PC-3 (cell line): Measurements from ENCODE around the gene ST6GALNAC5. TPM values are rescaled to one million over a fixed set of nuclear protein-coding genes. Genes with fewer than 3 reads are reported as not detected.

Experiments used
- ATAC-seq: fragments of 200-7000 bp; cut with Tn5 transposase; 2 replicates; pipeline ENCODE4 v1.9.1; 2020; ENCODE audit warnings: mild to moderate bottlenecking, moderate library complexity
- BruUV-seq: library from RNA; stranded (reverse); fragments of 400-500 nt; replicated peaks from 2 replicates; lab custom pipeline; 2021; lab: Mats Ljungman, UMichigan
- CTCF ChIA-PET: fragments of 300-600 bp; sonication (Branson Sonifier 250); formaldehyde crosslinking; loops from one replicate; lab custom pipeline; 2022; ENCODE audit warnings: antibody characterized with exemption; lab: Charles Lee
- POLR2A ChIA-PET: fragments of 300-600 bp; sonication (Branson Sonifier 250); formaldehyde crosslinking; loops from one replicate; lab custom pipeline; 2022; ENCODE audit warnings: antibody characterized with exemption; ENCODE audit not compliant: unreplicated experiment; lab: Charles Lee
- DNase-seq: peaks from one replicate; pipeline ENCODE4 v3.0.0-alpha.2; 2015
- H2AFZ ChIP-seq: fragments of 300-600 bp; sonication (generic); 2 replicates; pipeline ENCODE4 v1.6.0; 2016; ENCODE audit warnings: antibody characterized with exemption, low read length
- H3F3A ChIP-seq: fragments of 300-600 bp; sonication (generic); one replicate; pipeline ENCODE4 v1.6.0; 2017; ENCODE audit warnings: antibody characterized with exemption, low read length, control low read depth, mild to moderate bottlenecking; ENCODE audit not compliant: unreplicated experiment
- H3K27ac ChIP-seq: fragments of 300-600 bp; sonication (generic); 2 replicates; pipeline ENCODE4 v1.5.1; 2016; ENCODE audit warnings: mild to moderate bottlenecking, low read length
- H3K27me3 ChIP-seq: fragments of 300-600 bp; sonication (generic); 2 replicates; pipeline ENCODE4 v1.6.1; 2016; ENCODE audit warnings: low read length, mixed read lengths
- H3K36me3 ChIP-seq: fragments of 300-600 bp; sonication (generic); 2 replicates; pipeline ENCODE4 v1.6.1; 2016; ENCODE audit warnings: low read depth, mixed run types, low read length, mixed read lengths
- H3K4me1 ChIP-seq: fragments of 300-600 bp; sonication (generic); 2 replicates; pipeline ENCODE4 v1.5.1; 2016; ENCODE audit warnings: low read length; ENCODE audit not compliant: insufficient read depth
- H3K4me2 ChIP-seq: fragments of 300-600 bp; sonication (generic); 2 replicates; pipeline ENCODE4 v1.6.0; 2016; ENCODE audit warnings: low read length
- H3K4me3 ChIP-seq: fragments of 300-600 bp; sonication (generic); 2 replicates; pipeline ENCODE4 v1.5.1; 2016; ENCODE audit warnings: mild to moderate bottlenecking, low read length, mixed read lengths
- H3K79me2 ChIP-seq: fragments of 300-600 bp; sonication (generic); 2 replicates; pipeline ENCODE4 v1.6.1; 2017; ENCODE audit warnings: low read length, mixed read lengths
- H3K9ac ChIP-seq: fragments of 300-600 bp; sonication (generic); 2 replicates; pipeline ENCODE4 v1.6.0; 2016; ENCODE audit warnings: mild to moderate bottlenecking, low read length
- H3K9me2 ChIP-seq: fragments of 300-600 bp; sonication (generic); replicated peaks from 2 replicates; pipeline ENCODE4 v1.6.1; 2016; ENCODE audit warnings: mixed run types, low read length, mixed read lengths
- H3K9me3 ChIP-seq: fragments of 300-600 bp; sonication (generic); 2 replicates; pipeline ENCODE4 v1.6.1; 2016; ENCODE audit warnings: low read length, mixed read lengths
- H4K20me1 ChIP-seq: fragments of 300-600 bp; sonication (generic); 2 replicates; pipeline ENCODE4 v1.6.1; 2016; ENCODE audit warnings: low read length, mixed read lengths
- EZH2 ChIP-seq: fragments of 300-600 bp; sonication (generic); IDR thresholded peaks from one replicate; pipeline ENCODE4 v1.6.1; 2017; ENCODE audit warnings: antibody characterized with exemption, mild to moderate bottlenecking, low read length; ENCODE audit not compliant: unreplicated experiment
- EZH2phosphoT487 ChIP-seq: fragments of 300-600 bp; sonication (generic); IDR thresholded peaks from 2 replicates; pipeline ENCODE4 v1.6.1; 2018; ENCODE audit warnings: mild to moderate bottlenecking, antibody characterized with exemption, low read length, borderline replicate concordance
- intact Hi-C: fragments of 100-400 bp; cut with micrococcal nuclease; formaldehyde crosslinking; loops from 2 replicates; pipeline ENCODE4 v1.9.0; 2023
- total RNA-seq: library from RNA; depleted of rRNA; stranded (reverse); fragments of >200 nt; gene quantifications from 2 replicates; pipeline ENCODE4 v1.2.3, GENCODE V29; 2014
- TF ChIP-seq, protein P1 (sequence below): fragments of 300-600 bp; sonication (generic); conservative IDR thresholded peaks from 2 replicates; pipeline ENCODE4 v1.5.1; 2017; ENCODE audit warnings: antibody characterized with exemption, low read depth, mild to moderate bottlenecking, low read length

The ST6GALNAC5 gene
- total RNA-seq, 1 experiment from 2014 or later, result 0.36 TPM

DNA sequence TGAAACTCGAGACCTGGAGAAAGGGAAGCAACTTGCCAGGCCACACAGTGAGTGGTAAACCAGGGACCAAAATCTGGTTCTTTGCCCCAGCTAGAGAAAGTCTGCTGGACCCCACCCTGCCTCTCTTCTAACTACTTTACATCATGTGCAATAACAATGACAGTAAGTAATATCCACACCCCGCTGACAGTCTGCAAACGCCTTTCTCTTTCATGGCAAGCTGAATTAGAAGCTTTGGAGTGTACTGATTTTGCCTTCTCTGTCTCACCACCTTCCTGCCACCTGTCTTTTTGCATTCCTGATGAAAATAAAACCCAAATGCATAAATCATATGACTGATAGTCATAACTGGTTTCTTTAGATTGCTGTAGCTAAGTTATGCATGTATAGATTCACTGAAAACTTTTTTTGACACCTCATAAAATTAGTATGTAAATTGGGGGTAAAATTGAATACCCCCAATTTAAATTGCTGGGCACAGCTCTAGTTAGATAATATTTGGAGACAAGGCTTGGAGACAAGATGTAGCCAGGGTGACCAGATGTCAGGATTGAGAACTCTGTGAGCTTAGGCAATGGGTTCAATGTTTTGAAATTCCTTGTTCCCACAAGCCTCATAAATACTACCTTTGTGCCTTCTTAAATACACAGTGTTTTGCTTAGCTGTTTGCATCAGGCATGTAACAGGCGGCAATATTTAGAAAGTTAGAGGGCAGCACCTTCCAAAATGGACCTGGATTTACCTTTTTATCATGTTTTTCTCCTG lies 73.5 kb downstream of the ST6GALNAC5 start:
- no TSS peak for BruUV-seq
- H3K4me3 ChIP-seq, result no peak overlapping the region
- CTCF ChIA-PET, result no interaction called here
- DNase-seq (no peak), ATAC-seq (no peak)
- no peak overlapping the region for H2AFZ ChIP-seq
- POLR2A ChIA-PET, result interaction anchor here (0.7 kb wide), 1 partner anchor 997 kb away, joined by 3 read pairs; no protein-coding TSS in a partner anchor
- no peak overlapping the region for H3K4me2 ChIP-seq
- H3K4me1 ChIP-seq, result no peaks in the 10 kb centered on the region
- H3F3A ChIP-seq, result no peaks in the 10 kb centered on the region
- no peaks in the 10 kb centered on the region for H3K36me3 ChIP-seq
- H3K27ac ChIP-seq, result no peak overlapping the region
- H3K9me3 ChIP-seq, result no peaks in the 10 kb centered on the region
- no peaks in the 10 kb centered on the region for H3K27me3 ChIP-seq
- intact Hi-C loops, result no loop called here
- TF ChIP-seq EZH2 (no peak), EZH2phosphoT487 (no peak)
- TF ChIP-seq, protein P1, sequence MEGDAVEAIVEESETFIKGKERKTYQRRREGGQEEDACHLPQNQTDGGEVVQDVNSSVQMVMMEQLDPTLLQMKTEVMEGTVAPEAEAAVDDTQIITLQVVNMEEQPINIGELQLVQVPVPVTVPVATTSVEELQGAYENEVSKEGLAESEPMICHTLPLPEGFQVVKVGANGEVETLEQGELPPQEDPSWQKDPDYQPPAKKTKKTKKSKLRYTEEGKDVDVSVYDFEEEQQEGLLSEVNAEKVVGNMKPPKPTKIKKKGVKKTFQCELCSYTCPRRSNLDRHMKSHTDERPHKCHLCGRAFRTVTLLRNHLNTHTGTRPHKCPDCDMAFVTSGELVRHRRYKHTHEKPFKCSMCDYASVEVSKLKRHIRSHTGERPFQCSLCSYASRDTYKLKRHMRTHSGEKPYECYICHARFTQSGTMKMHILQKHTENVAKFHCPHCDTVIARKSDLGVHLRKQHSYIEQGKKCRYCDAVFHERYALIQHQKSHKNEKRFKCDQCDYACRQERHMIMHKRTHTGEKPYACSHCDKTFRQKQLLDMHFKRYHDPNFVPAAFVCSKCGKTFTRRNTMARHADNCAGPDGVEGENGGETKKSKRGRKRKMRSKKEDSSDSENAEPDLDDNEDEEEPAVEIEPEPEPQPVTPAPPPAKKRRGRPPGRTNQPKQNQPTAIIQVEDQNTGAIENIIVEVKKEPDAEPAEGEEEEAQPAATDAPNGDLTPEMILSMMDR, result no peak
- H4K20me1 ChIP-seq, result no peaks in the 10 kb centered on the region
- no peaks in the 10 kb centered on the region for H3K79me2 ChIP-seq
- H3K9me2 ChIP-seq, result no peaks in the 10 kb centered on the region
- no peak overlapping the region for H3K9ac ChIP-seq

DNA sequence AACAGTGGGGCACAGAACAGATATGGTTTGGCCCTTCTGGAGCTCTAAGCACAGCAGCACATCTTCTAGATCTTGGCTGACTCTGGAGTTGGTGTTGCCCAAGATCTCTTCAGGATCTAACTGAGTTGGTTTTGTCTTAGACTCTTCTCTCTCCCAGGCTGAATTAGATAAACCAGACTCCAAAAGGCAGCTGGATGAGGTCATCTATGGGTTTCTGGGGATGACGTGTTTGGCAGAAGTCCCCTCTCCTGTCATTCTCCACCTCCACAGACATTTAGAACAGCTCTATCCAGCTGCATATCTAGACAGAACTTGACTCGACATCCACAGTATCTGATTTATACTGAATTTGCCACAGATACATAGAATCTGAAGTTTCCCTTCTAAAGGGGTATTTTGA lies 75.3 kb downstream of the ST6GALNAC5 start:
- Histone ChIP-seq H4K20me1 (no peaks in the 10 kb centered on the region), H3K9me2 (no peaks in the 10 kb centered on the region), H3K27ac (no peak overlapping the region), H3K79me2 (no peaks in the 10 kb centered on the region), H3K36me3 (no peaks in the 10 kb centered on the region), H3K9me3 (no peaks in the 10 kb centered on the region), H3K9ac (no peak overlapping the region), H3K4me1 (no peaks in the 10 kb centered on the region), H3K4me2 (no peak overlapping the region), H3F3A (no peaks in the 10 kb centered on the region), H3K4me3 (no peak overlapping the region), H2AFZ (no peak overlapping the region), H3K27me3 (no peaks in the 10 kb centered on the region)
- no TSS peak for BruUV-seq
- ATAC-seq (no peak), DNase-seq (no peak)
- TF ChIP-seq, protein P1, result no peak
- TF ChIP-seq EZH2, result no peak
- no peak for TF ChIP-seq EZH2phosphoT487
- ChIA-PET POLR2A (no interaction called here), CTCF (no interaction called here)
- intact Hi-C loops, result no loop called here

DNA sequence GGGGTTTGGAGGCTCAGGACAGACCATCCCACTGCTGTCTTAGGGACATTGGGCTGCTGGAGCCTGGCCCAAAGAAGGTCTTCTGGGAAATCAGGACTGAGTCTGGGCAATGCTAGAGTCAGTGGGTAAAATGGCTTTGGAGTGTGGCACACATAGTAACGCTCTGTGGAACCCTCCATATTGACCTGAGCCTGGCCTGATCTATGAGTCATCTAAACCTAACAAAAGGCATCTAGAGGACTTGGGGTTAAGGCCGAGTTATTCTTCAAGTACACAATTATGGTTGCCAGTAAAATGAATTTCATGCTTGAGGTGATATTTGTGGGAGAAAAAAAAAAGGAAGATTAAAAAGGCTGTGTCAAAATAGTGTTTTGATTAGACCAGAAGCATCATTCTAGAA lies 77.7 kb downstream of the ST6GALNAC5 start:
- Histone ChIP-seq H3K9me3 (no peaks in the 10 kb centered on the region), H3K9me2 (no peaks in the 10 kb centered on the region), H3K36me3 (no peaks in the 10 kb centered on the region), H3K27me3 (no peaks in the 10 kb centered on the region), H3K9ac (no peak overlapping the region), H3K4me2 (no peak overlapping the region), H3K27ac (no peak overlapping the region), H3K4me3 (no peak overlapping the region), H4K20me1 (no peaks in the 10 kb centered on the region), H3F3A (no peaks in the 10 kb centered on the region), H3K79me2 (no peaks in the 10 kb centered on the region), H2AFZ (no peak overlapping the region), H3K4me1 (peaks cover 10% of the 10 kb centered on the region)
- BruUV-seq, result no TSS peak
- ATAC-seq, result no peak
- TF ChIP-seq EZH2phosphoT487, result no peak
- TF ChIP-seq, protein P1, result no peak
- TF ChIP-seq EZH2, result no peak
- DNase-seq, result no peak
- POLR2A ChIA-PET, result no interaction called here
- intact Hi-C loops, result no loop called here
- CTCF ChIA-PET, result no interaction called here
